ENCODE results near the gene DPYSL5. TPM values are rescaled to one million over a fixed set of nuclear protein-coding genes. Genes with fewer than 3 reads are reported as not detected.

DPYSL5 gene
- total RNA-seq, 4 donors from 2014 or later: not detected

DNA sequence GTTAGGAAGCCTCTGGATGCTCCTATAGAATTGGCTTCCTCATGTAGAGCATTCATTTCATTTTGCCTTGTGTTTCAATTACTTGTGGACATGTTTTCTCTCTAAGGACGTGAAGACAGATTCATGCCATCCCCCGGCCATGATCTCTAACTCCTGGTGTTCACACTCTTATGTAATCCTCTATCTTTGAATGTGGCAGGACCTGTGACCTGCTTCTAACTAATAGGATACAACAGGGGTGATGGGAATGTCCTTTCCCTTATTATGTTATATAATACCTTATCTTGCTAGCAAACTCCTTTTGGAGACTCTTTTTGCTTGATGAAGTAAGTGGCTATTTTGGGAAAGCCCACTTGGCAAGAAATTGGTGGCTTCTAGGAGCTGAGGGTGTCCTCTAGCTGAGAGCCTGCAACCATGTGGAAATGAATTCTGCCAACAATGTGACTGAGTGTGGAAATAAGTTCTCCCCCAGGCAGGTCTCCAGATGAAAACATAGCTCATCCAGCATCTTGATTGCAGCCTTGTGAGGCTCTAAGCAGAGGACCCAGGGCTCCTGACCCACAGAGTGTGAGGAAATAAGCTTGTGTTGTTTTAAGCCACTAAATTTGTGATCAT is 13.8 kb downstream of the DPYSL5 start:
- no peaks in the 10 kb centered on the region for H3K4me1 ChIP-seq
- no peak overlapping the region for H3K27ac ChIP-seq
- 77 to 84% methylated on average over 2 of the region's 2 CpGs for WGBS, 2 donors
- H3K36me3 ChIP-seq: no peaks in the 10 kb centered on the region
- DNase-seq (ENCODE audit: low spot score in 2 of 2): no peak
- TF ChIP-seq POLR2A (IDR thresholded peaks at IDR 0.05): no peak
- peak in 1 of 2 donors; percentile 25 for TF ChIP-seq EP300 (IDR thresholded peaks at IDR 0.05)
- TF ChIP-seq, protein P1, sequence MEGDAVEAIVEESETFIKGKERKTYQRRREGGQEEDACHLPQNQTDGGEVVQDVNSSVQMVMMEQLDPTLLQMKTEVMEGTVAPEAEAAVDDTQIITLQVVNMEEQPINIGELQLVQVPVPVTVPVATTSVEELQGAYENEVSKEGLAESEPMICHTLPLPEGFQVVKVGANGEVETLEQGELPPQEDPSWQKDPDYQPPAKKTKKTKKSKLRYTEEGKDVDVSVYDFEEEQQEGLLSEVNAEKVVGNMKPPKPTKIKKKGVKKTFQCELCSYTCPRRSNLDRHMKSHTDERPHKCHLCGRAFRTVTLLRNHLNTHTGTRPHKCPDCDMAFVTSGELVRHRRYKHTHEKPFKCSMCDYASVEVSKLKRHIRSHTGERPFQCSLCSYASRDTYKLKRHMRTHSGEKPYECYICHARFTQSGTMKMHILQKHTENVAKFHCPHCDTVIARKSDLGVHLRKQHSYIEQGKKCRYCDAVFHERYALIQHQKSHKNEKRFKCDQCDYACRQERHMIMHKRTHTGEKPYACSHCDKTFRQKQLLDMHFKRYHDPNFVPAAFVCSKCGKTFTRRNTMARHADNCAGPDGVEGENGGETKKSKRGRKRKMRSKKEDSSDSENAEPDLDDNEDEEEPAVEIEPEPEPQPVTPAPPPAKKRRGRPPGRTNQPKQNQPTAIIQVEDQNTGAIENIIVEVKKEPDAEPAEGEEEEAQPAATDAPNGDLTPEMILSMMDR (IDR thresholded peaks at IDR 0.05): no peak
- H3K27me3 ChIP-seq: peaks cover 0 to 41% of the 10 kb centered on the region in 2 donors
- H3K9me3 ChIP-seq: no peaks in the 10 kb centered on the region
- H3K4me3 ChIP-seq: no peak overlapping the region

DNA sequence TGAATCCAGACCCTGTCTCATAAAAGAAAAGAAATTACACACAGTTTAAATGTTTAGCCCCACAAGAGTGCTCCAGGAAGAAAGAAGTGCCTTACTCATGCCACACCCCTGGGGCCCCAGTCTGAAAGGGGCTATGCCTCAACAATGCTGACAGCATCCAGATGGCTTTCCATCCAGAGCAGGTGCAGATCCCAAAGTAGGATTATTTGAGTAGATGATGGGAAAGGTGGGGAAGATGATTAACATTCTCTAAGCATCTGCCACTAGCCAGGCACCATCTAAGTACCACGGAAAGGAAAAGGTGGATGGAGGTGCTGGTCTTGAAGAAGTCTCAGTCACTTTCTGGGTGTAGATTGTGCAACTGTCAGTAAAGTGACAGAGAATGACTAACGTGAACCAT is 16.3 kb downstream of the DPYSL5 start:
- DNase-seq (ENCODE audit: low spot score in 2 of 2): no peak
- Histone ChIP-seq H3K27ac (no peak overlapping the region), H3K36me3 (no peaks in the 10 kb centered on the region), H3K27me3 (peaks cover 0 to 31% of the 10 kb centered on the region in 2 donors), H3K4me3 (no peak overlapping the region), H3K4me1 (no peaks in the 10 kb centered on the region), H3K9me3 (no peaks in the 10 kb centered on the region)
- WGBS, 2 donors: 80 to 86% methylated on average over 2 of the region's 2 CpGs
- TF ChIP-seq, protein P1 (IDR thresholded peaks at IDR 0.05): no peak
- TF ChIP-seq POLR2A (IDR thresholded peaks at IDR 0.05): no peak
- TF ChIP-seq EP300 (IDR thresholded peaks at IDR 0.05): no peak

DNA sequence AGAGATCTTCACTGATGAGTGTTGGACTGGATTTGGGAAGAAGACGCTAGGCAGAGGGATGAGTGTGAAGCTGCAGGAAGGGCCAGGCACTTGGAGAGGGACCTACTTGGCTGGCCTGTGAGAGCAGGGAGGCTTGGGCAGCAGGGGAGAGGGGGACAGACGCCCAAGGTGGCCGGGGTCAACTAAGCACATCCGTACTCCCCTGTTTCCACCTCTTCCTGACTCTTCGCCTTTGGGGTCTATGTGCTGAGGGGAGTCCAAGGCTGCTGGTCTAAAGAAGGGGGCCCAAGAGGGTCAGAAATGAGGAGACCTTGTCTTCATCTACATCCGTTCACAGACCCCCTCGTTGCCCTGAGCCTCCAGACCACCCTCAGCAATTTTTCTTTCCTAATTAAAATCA is 16.7 kb downstream of the DPYSL5 start:
- peaks cover 0 to 31% of the 10 kb centered on the region in 2 donors for H3K27me3 ChIP-seq
- H3K4me3 ChIP-seq: no peak overlapping the region
- no peaks in the 10 kb centered on the region for H3K9me3 ChIP-seq
- no peaks in the 10 kb centered on the region for H3K4me1 ChIP-seq
- no peak overlapping the region for H3K27ac ChIP-seq
- no peak for DNase-seq (ENCODE audit: low spot score in 2 of 2)
- 68 to 70% methylated on average over 7 of the region's 7 CpGs for WGBS, 2 donors
- H3K36me3 ChIP-seq: no peaks in the 10 kb centered on the region
- no peak for TF ChIP-seq EP300 (IDR thresholded peaks at IDR 0.05)

DNA sequence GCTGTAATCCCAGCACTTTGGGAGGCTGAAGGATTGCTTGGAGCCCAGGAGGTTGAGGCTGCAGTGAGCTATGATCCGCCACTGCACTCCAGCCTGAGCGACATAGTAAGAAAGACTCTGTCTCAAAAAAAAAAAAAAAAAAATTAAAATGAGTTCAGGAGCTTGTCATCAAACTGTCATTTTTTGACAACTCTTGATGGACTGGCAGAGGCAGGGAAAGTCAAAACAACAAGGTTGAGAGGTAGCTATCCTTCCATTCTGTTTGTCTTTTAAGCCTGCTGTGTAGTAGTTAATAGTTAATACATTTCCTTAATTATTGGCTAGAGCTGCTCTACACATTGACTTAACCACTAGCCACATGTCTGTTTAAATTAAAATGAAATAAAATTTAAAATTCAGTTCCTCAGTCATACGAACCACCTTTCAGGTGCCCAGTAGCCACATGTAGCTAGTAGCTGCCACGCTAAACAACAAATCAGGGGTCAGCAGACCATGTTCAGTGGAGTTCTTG is 22.7 kb downstream of the DPYSL5 start:
- TF ChIP-seq POLR2A (IDR thresholded peaks at IDR 0.05) (no peak), EP300 (IDR thresholded peaks at IDR 0.05) (no peak)
- TF ChIP-seq, protein P1 (IDR thresholded peaks at IDR 0.05): no peak
- Histone ChIP-seq H3K36me3 (no peaks in the 10 kb centered on the region), H3K27ac (no peak overlapping the region), H3K4me3 (no peak overlapping the region), H3K27me3 (peaks cover 0 to 13% of the 10 kb centered on the region in 2 donors), H3K9me3 (no peaks in the 10 kb centered on the region), H3K4me1 (no peaks in the 10 kb centered on the region)
- DNase-seq (ENCODE audit: low spot score in 2 of 2): no peak
- 92% methylated on average over 4 of the region's 4 CpGs for WGBS, 2 donors

DNA sequence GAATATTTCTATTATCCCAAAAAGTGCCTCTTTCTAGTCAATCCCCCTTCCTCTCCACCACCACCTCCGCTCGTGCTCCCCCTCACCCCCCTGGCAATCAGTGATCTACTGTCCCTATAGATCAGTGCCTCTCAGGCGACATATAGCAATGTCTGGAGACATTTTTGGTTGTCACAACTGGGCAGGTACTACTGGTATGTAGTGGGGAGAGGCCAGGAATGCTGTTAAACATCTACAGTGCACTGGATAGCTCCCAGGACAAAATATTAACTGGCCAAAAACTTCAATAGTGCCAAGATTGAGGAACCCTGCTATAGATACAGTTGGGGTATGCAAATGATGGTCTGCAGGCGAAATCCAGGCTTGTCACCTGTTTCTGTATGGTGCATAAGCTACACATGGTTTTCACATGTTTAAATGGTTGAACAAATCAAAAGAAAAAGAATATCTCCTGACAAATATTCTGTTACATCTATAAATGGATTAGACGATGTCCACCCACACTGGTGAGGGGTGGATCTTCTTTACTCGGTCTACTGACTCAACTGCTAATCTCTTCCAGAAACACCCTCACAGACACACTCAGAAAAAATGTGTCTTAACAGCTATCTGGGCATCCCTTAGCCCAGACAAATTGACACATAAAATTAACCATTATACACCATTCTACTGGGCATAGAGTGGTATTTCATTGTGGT is 25.5 kb downstream of the DPYSL5 start:
- no peak for DNase-seq (ENCODE audit: low spot score in 2 of 2)
- no peaks in the 10 kb centered on the region for H3K4me1 ChIP-seq
- no peak overlapping the region for H3K27ac ChIP-seq
- TF ChIP-seq POLR2A (IDR thresholded peaks at IDR 0.05) (no peak), EP300 (IDR thresholded peaks at IDR 0.05) (no peak)
- TF ChIP-seq, protein P1 (IDR thresholded peaks at IDR 0.05): no peak
- peaks cover 0 to 10% of the 10 kb centered on the region in 2 donors for H3K27me3 ChIP-seq
- no peaks in the 10 kb centered on the region for H3K36me3 ChIP-seq
- WGBS, 2 donors: 76 to 80% methylated on average over 6 of the region's 6 CpGs
- H3K4me3 ChIP-seq: no peak overlapping the region
- no peaks in the 10 kb centered on the region for H3K9me3 ChIP-seq

All from tibial nerve (tissue), 4 donors.